A549 (cell line): Measurements from ENCODE around the gene RABGGTB.
"Not testable (repeated sequence)": the region's sequence is repeated elsewhere in the genome, so short reads cannot be mapped to it uniquely, and the experiment has no call there.

Experiments
- CTCF ChIP-seq: fragments of >200 bp; sonication (Bioruptor Twin); formaldehyde crosslinking; IDR thresholded peaks from 3 replicates; pipeline ENCODE4 v1.5.1; 2016
- POLR2A ChIP-seq: IDR thresholded peaks from 2 replicates; pipeline ENCODE4 v1.6.1; 2012; ENCODE audit warnings: mild to moderate bottlenecking, low read length

GRCh38 chr1:75810113-75810512 lies 24.1 kb downstream of the RABGGTB start:
- not testable (repeated sequence) for TF ChIP-seq POLR2A, CTCF
